GM19043 (cell line): Measurements from ENCODE around the gene RANBP9.

Source experiments
- ATAC-seq: cut with Tn5 transposase; IDR thresholded peaks from one replicate; pipeline ENCODE4 v1.9.1; 2021; ENCODE audit warnings: low read depth; ENCODE audit not compliant: unreplicated experiment

Gene RANBP9

DNA sequence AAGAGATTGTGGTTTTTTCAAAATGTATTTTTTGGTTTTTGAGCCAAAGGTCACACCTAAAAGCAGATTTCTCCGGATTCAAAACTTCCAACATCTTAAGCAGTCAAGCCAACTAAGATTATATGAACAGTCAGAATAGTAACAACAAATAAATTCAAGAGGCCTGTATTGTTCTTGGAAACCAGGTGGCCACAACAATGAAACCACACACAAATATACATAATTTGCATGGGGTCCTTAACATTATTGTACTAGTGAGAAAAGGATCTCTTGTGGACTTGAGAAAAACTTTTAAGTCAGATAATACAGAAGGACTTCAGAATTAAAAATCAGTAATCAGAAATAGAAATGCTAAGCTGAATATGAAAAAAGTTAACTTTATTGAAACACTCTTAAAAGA lies 55.9 kb downstream of the RANBP9 start:
- no peak for ATAC-seq

- ATAC-seq: no peak
Observed at GRCh38 chr6:13654496-13654895, 57.1 kb downstream of the RANBP9 start.

GRCh38 chr6:13653296-13653695 lies 58.3 kb downstream of the RANBP9 start:
- ATAC-seq: no peak

- ATAC-seq: no peak
Observed at GRCh38 chr6:13649393-13649792, 62.2 kb downstream of the RANBP9 start.

DNA sequence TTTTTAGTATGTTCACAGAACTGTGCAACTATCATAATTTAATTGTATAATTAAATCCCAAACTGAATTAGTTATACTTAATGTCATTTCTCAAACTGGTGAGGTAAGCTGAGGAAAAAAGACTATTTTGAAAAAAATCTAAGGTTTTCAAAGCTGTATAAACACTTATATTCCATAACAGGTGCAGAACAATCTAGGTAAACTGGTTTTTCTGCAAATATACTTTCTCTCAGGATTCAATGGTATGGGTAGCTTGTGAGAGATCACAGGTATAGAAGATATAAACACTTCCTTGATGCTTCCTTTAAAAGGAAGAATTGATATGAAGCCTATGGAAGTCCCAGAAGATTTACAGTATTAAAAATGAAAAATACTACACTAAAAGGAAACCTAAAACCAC lies 62.8 kb downstream of the RANBP9 start:
- ATAC-seq: no peak

DNA sequence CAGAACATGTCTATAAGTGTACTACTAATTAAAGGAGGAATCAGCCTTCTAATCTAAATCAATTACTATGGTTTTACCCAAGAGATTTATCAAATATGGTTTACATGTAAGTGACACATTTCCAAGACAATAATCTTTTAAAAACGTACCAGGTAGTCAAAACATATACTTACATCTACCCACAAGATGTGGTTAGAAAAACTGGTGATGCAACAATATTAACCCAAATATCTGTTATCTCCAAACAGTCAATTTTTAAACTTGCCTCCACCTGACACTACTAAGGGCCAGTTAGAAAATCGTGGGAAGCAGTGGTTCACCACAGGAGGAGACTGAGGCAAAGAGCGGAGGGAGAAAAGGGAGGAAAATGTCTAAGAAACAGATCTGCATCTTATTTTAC lies 68.5 kb downstream of the RANBP9 start:
- ATAC-seq: no peak

DNA sequence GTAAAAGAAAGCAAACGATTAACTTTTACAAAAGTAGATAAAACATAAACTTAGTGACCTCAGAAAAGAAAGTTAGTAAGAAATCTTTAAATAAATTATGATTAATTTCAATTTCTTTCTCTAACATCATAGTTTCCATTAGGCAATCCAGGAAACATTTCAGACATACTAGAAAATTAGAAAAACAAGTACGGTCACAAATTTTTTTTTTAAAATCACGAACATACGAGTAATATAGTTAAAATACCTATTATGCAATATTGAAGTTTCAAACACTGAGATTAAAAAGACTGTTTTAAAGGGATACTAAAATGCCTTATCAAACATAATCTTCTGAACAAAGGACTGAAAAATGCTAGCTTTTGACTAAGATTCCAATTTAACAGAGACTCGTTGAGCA lies 70.3 kb downstream of the RANBP9 start:
- ATAC-seq: no peak

GRCh38 chr6:13638626-13639025 lies 73.0 kb downstream of the RANBP9 start:
- ATAC-seq: no peak

GRCh38 chr6:13638014-13638413 lies 73.6 kb downstream of the RANBP9 start:
- no peak for ATAC-seq

GRCh38 chr6:13635948-13636658 lies 75.5 kb downstream of the RANBP9 start:
- no peak for ATAC-seq

- ATAC-seq: no peak
Observed at GRCh38 chr6:13633343-13633742, 78.3 kb downstream of the RANBP9 start.

GRCh38 chr6:13630499-13630898 lies 81.1 kb downstream of the RANBP9 start:
- no peak for ATAC-seq

DNA sequence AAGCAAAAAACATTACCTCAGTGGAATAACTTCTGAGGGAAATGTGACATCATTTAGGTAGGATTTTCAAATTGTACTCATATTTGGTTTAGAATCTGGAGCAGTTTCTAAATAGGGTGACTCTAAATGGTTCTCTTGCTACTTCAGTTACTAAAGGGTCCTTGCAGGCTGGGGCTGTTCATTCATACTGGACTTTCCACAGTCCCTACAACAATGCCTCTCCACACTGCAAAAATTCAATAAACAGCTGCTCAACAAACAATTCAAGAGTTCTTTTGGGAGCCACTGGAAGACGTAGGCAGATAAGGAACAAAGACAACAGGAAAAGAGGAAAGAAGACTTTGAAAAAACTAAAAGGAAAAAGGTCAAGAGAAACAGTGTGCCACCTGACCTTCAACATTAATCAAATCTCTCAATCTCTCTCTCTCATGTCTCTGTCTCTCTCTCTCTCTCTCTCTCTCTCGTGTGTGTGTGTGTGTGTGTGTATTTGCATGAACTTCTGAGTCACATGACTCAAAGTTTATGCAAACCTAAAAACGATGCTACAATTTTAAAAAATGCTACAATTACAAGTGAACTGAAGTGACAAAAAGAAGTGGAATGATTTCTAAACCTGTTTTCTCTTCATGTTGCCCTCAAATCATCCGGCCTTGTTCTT lies 82.0 kb downstream of the RANBP9 start:
- ATAC-seq: no peak

GRCh38 chr6:13624871-13625288 lies 86.8 kb downstream of the RANBP9 start:
- ATAC-seq: no peak

GRCh38 chr6:13617066-13617465 lies 94.6 kb downstream of the RANBP9 start:
- no peak for ATAC-seq

GRCh38 chr6:13615792-13616120 lies 95.9 kb downstream of the RANBP9 start:
- ATAC-seq: no peak

GRCh38 chr6:13614926-13615791 lies 96.5 kb downstream of the RANBP9 start, which contains the start of gene NOL7:
TSS of gene NOL7 (plus strand) at chr6:13615335. CDS start at chr6:13615359, 24 bp downstream.
- ATAC-seq: peak; percentile 87

- peak; percentile 16 for ATAC-seq
Observed at GRCh38 chr6:13614126-13614925, 97.3 kb downstream of the RANBP9 start.

GRCh38 chr6:13613029-13613594 lies 98.5 kb downstream of the RANBP9 start:
- ATAC-seq: no peak

GRCh38 chr6:13611715-13612114 lies 99.9 kb downstream of the RANBP9 start:
- no peak for ATAC-seq
